GM19372 (cell line): ENCODE measurements around the gene REXO5.
"Not testable (repeated sequence)": the region's sequence is repeated elsewhere in the genome, so short reads cannot be mapped to it uniquely, and the experiment has no call there.

ENCODE experiments used
- ATAC-seq: cut with Tn5 transposase; IDR thresholded peaks from one replicate; pipeline ENCODE4 v1.9.1; 2021; ENCODE audit warnings: mild to moderate bottlenecking, low read depth, moderate library complexity; ENCODE audit not compliant: unreplicated experiment

The REXO5 gene, protein sequence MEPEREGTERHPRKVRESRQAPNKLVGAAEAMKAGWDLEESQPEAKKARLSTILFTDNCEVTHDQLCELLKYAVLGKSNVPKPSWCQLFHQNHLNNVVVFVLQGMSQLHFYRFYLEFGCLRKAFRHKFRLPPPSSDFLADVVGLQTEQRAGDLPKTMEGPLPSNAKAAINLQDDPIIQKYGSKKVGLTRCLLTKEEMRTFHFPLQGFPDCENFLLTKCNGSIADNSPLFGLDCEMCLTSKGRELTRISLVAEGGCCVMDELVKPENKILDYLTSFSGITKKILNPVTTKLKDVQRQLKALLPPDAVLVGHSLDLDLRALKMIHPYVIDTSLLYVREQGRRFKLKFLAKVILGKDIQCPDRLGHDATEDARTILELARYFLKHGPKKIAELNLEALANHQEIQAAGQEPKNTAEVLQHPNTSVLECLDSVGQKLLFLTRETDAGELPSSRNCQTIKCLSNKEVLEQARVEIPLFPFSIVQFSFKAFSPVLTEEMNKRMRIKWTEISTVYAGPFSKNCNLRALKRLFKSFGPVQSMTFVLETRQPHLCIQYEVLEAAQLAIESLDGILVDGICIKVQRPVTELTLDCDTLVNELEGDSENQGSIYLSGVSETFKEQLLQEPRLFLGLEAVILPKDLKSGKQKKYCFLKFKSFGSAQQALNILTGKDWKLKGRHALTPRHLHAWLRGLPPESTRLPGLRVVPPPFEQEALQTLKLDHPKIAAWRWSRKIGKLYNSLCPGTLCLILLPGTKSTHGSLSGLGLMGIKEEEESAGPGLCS

DNA sequence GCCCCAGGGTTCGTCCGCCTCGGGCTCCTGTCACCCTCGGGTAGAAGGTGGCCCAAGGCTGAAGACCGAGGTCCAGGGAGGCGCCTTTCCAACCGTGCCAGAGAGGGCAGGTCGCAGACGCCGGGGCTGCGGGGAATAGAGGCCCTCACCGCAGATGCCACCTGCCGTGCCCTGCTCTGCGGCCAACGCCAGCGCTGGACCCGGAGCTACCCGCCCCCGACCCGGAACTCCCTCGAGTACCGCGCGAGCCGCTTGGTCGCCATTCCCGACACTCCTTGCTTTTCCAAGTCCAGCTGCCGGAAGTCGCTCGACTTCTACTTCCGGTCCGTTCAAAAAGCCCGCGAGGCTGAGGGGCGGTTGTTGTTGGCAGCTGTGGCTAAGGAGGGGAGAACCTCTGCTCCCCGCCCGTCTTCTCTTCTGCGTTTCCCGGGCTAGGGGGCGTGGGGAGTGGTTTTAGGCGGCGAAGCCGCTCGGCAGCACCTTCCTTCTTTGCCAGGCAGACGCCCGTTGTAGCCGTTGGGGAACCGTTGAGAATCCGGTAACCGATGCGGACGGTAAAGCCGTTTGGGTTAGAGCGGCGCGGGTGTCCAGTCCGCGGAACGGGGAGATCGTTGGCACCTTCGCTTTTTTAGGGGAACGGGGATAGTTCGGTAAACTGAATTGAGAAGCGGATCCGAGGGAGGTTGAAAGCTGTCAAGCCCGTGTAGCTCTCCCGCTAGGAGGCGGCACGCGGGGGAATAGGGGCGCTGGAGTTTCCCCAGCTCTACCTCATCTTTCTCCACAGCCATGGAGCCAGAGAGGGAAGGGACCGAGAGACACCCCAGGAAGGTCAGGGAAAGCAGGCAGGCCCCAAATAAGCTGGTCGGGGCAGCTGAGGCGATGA, at the start of gene REXO5, which contains the start of gene ERI2:
Gene REXO5, plus strand, starts transcription at position 360 of the 883 bp plus-strand sequence. Its CDS starts 427 bp downstream, at position 787.
Gene ERI2, minus strand, starts transcription at position 305 of the 883 bp plus-strand sequence. Its CDS starts 42 bp downstream, at position 263.
- peak; percentile 84 for ATAC-seq

DNA sequence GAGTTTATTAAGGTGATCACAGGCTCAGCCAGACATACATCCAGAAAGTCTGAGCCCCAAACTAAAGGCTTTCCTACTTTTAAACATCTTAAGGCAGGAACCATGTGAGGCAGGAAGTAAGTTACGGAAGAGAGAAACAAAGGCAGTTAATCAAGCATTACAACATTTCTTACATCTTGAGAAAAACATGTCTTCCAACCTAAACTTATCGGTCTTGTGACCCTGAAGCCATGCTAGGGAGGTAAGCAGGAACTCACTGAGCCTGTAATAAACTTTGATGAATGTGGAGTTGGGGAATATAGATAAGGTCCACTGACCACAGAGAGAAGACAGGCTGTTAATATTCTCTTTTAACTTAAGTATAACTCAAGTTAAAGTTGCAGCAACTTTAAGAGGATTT, 46.0 kb upstream of the REXO5 start:
- no peak for ATAC-seq

DNA sequence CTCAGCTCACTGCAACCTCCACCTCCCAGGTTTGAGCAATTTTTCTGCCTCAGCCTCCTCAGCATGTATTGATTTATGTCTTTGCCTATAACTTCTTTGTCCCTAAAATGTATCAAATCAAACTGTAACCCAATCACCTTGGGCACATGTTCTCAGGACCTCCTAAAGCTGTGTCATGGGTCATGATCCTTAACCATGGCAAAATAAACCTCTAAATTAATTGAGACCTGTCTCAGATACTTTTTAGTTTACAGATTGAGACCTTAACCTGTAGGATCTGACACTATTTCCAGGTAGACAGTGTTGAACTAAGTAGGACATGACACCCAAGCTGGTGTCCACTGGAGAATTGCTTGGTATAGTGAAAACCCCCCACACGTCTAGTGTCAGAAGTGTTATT, 45.2 kb upstream of the REXO5 start:
- no peak for ATAC-seq

DNA sequence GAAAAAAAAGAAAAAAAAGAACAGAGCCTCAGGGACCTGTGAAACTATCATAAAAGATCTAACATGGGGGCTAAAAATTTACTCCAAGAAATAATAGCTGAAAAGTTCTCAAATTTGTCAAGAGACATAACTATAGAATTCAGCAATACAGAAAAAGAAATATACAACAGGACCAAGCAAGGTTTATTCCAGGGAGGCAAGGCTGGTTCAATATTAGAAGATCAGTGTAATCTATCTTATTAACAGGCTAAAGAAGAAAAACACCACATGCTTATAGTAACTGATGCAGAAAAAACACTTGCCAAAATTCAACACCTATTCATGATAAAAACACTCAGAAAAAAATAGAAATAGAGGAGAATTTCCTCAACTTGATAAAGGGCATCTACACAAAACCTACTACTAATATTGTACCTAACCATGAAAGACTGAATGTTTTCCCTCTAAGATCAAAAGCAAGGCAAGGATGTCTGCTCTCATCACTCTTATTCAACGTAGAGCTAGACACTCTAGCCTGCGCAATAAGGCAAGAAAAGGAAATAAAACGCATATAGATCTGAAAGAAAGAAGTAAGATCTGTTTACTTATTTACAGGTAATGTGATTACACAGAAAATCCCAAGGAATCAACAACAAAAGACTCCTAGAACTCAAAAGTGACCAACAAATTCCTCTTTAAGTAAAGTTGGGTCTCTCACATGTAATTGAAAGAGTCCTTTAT, 43.8 kb upstream of the REXO5 start:
- no peak for ATAC-seq

DNA sequence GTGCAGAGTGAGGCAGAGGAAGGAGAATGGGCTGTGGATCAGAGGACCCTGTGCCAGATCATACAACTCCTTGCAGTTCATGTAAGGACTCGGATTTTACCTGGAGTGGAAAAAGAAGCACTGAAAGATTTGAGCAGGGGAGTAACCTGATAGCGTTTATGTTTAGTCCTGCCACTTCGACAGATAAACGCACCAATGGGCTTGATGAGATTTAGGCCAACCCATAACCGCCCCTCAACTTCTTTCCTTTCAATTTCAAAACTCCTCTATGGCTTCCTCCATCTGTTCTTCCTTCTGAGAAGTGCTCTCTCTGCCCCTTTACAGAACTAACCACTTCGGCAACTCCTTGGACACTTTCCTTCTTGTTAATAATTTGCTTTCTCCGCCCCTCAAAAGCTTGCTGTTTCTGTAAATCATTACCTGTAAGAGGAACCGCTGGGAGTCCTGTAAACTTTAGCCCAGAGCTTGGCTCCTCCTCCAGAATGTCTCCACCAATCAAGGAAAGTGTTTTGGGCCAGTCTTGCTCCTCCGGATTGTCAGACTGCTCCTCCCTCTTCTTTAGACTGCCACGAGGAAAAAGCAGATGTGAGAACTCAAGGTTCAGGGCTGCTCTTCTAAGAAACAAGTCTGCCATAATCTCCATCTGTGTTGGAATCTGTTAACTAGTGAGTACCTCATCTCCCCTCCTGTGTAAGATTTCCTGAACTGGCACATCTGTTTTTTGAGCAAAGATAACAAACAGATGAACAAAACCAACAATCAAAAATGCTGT, 42.7 kb upstream of the REXO5 start, which contains the start of gene ACSM3:
Gene ACSM3, plus strand, starts transcription at position 554 of the 772 bp plus-strand sequence. CDS start 6,021 bp downstream, outside the sequence.
- peak; percentile 96 for ATAC-seq

DNA sequence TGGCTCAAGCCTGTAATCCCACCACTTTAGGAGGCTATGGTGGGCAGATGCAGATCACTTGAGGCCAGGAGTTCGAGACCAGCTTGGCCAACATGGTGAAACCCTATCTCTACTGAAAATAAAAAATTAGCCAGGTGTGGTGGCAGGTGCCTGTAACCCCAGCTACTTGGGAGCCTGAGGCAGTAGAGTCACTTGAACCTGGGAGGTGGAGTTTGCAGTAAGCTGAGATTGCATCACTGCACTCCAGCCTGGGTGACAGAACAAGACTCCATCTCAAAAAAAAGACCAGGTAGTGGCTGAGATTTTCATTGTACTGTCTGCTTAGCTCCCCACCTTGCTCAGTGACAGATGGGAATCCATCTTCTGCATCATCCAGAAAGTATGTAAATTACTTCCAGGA, 41.9 kb upstream of the REXO5 start:
- not testable (repeated sequence) for ATAC-seq

DNA sequence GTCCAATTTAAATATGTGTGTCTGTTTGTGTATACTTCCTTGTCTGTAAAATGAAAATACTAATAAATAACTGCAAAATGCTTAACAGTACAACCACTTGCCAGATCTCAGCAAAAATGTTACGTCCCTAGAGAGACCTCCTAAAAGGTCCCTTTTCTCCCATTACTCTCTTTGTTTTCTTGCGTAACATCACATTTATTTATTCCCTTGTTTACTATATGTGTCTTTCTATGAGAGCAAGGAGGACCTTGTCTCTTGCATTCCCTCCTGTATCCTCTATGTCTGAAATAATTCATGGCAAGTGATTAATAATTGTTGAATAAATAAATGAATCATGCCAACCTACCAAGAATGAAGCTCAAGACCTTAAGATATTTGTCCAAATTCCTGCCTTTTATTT, 40.6 kb upstream of the REXO5 start:
- ATAC-seq = no peak

DNA sequence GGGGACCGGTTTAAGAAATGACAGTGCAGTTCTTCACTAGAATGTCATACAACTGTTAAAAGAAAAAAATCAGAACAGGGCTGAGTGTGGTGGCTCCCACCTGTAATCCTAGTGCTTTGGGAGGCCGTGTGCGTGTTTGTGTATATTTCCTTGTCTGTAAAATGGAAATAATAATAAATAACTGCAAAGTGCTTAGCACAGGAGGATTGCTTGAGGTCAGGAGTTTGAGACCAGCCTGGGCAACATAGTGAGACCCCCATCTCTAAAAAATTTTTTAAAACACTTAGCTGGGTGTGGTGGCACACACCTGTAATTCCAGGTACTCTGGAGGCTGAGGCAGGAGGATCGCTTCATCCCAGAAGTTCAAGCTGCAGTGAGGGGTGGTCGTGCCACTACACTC, 40.0 kb upstream of the REXO5 start:
- no peak for ATAC-seq

DNA sequence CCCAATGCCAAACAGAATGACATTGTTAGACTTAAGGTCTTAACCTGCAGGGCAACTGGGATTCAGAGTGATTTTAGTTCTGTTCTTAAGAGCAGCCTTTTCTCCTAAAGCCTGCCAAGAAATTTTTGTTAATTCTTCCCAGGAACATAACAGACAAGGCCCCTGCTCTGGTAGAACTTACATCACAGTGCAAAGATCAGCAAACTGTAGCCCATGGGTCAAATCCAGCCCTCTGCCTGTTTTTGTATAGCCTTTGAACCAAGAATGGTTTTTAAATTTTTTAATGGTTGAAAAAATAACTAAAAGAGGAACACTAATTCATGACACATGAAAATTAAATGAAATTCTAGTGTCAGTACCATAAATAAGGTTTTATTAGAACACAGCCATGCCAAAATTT, 38.8 kb upstream of the REXO5 start:
- no peak for ATAC-seq

DNA sequence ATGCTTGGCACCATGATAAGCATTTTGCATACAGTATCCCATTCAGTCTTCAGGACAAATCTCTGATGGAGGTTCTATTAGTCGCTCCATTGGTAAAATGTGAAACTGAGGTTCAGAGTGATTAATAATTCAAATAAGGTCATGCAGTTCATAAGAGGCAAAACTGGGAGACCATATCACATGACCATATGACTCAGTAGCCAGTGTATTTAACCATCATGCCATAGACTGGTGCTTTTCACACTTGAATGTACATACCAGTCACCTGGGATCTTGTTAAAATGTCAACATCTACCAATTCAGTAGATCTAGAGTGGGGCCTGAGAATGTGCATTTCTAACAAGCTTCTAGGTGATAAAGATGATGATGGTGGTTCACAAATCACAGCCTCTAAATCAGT, 38.2 kb upstream of the REXO5 start:
- ATAC-seq = no peak

DNA sequence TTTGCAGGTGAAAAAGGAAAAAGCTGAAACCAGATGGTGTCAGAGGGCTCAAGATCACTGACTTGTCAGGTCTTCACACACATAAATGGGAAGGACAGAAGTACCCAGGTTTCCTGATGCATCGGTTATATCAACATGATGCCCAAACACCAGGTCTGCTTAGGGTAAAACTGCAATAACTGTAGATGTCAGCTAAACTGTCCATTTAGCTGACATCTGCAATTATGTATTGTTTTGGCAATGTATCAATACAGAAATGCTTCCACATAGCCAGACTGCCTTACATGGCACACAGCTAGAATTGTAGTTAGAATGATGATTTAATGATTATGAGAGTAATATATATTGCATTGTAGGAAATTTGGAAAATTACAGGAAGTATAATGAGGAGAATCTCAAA, 37.5 kb upstream of the REXO5 start:
- no peak for ATAC-seq

DNA sequence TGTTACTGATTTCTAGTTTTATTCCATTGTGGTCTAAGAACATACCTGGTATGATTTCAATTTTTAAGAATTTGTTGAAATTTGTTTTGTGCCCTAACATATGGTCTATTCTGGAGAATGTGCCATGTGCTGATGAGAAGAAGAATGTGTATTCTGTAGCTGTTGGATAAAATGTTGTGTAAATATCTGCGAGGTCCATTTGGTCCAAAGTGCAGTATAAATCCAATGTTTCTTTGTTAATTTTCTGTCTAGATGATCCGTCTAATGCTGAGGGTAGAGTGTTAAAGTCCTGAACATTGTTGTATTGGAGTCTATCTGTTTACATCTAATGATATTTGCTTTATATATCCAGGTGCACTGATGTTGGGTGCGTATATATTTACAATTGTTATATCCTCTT, 32.6 kb upstream of the REXO5 start:
- ATAC-seq = no peak

DNA sequence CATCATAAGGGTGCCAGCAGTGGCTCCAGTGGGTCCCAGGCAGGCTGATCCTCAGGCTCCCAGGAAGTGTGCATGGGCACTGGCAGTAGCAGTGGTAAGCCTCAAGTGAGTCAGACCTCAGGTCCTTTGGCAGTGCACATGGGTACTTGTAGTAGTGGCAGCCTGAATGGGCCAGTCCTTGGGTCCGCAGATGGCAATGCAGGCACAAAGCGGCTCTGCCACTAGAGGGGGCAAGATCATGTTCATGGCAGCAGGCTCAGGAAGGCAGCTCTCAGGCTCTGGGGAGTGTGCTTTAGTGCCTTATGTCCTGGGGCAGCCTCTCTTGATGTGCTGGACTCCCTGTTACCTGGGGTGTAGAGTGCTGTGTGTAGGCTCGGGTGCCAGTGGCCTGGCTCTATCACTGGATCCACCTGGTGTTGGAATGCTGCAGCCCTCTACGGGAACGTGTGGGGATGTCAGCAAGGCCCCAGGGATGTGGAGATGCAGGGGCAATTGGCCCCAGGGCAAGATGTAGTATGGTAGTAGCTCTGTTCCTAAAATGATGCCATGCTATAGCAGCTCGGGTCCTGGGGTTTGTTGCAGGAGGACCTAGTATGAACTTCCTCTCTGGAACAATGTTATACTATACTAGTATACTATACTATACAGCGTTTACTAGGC, 31.5 kb upstream of the REXO5 start:
- no peak for ATAC-seq

DNA sequence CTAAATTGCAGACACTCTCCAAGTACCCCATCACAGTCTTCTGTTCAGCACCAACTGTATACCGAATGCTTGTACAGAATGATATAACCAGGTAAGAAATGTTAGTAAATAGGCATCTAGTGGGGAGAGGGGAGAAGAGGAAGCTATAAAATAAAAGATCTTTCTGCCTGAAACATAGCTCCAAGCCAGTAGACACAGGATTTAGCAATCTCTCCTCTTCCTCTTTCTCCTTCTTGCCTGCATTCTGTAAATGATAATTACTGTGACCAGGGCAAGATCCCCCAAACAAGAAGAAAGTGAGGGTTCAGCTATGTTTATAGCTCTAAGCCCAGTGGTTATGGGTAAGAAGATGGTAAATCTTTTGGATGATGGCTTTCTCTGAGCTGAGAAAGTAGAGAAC, 24.6 kb upstream of the REXO5 start:
- ATAC-seq = no peak

DNA sequence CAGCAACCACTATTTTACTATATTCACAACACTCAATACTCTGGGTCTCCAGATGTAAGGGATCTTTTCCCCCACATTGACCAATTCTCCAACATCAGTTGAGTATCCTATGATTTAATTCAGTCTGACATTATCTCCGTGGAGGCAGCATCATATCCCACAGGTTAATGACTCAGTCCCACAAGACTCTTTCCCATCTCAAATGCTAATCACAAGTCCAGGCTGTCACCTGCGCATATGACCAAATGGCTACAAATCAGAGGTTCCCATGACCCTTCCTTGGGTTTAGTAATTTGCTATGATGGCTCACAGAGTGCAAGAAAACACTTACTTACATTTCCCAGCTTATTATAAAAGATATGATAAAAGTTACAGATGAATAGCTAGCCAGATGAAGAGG, 23.9 kb upstream of the REXO5 start:
- ATAC-seq = no peak

DNA sequence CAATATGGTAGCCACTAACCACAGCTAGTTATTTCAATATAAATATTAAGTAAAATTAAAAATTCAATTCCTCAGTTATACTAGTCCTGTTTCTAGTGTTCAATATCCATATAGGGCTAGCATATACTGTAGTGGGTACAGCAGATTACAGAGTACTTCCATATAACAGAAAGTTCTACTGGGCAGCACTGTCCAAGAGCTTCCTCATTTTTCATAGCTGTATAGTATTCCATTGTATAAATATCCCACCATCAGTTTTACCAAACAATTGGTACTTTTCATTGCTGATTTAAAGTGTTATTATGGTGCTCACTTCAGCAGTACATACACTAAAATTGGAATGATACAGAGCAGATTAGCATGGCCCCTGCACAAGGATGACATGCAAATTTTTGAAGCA, 22.1 kb upstream of the REXO5 start:
- ATAC-seq = no peak

DNA sequence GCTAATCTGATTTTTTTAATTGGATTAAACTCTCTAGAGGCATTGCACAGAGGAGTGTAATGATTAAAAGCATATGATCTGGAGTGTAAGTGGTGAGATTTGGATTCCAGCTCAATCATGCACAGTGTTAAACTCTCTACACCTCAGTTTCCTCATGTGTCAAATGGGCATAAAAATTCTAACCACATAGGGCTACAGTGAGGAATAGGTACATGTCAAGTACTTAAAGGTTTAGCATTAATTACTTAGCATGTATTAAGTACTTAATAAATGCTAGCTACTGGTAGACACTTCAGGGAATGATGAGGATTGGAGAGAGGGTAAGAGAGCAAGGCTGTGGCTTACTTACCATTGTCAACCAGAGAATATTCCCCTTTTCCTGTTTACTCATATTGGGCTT, 17.2 kb upstream of the REXO5 start:
- ATAC-seq = no peak

DNA sequence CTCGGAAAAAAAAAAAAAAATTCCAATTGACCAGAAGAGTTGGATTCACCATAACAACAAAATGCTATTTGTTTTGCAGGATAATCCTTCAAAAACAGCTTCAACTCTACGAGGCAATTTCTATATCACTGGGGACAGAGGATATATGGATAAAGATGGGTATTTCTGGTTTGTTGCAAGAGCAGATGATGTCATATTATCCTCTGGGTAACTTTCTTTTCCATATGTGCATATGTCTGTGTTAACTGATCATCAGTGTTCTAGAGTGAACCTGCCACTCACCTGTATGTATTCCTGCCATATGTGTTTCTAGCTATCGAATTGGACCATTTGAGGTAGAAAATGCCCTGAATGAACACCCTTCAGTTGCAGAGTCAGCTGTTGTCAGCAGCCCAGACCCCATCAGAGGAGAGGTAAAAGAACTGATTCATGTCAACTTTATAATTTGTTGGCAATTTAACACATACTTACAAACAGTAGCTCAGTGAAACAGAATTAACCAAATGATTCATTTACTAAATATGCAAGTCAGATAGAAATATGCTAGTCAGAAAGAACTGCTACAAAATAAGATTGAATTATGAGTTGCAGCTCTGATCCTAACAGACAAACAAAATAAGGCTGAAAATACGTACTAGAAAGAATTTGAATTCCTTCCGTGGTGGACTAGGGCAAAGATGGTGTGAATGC, 14.3 kb upstream of the REXO5 start:
- no peak for ATAC-seq
